PC-3 (cell line): ENCODE results near the gene ZP3.
"Not testable (repeated sequence)": the region's sequence is repeated elsewhere in the genome, so short reads cannot be mapped to it uniquely, and the experiment has no call there.

ENCODE experiments used
- CTCF ChIP-seq: fragments of 300-600 bp; sonication (generic); conservative IDR thresholded peaks from 2 replicates; pipeline ENCODE4 v1.5.1; 2017; ENCODE audit warnings: antibody characterized with exemption, low read depth, mild to moderate bottlenecking, low read length
- EZH2 ChIP-seq: fragments of 300-600 bp; sonication (generic); IDR thresholded peaks from one replicate; pipeline ENCODE4 v1.6.1; 2017; ENCODE audit warnings: antibody characterized with exemption, mild to moderate bottlenecking, low read length; ENCODE audit not compliant: unreplicated experiment

- not testable (repeated sequence) for TF ChIP-seq CTCF, EZH2
These were observed 7.0 kb upstream of the ZP3 start for GRCh38 chr7:76417654-76418310.
